Measurements from ENCODE around the gene UROC1.

The UROC1 gene

GRCh38 chr3:126551839-126552687 is 34.5 kb upstream of the UROC1 start:
- H3K18ac ChIP-seq (ENCODE audit: low read length): no peak overlapping the region
- H2BK5ac ChIP-seq (ENCODE audit: low read length): no peak overlapping the region
- H4K5ac ChIP-seq (ENCODE audit: low read length): no peak overlapping the region
- no peak overlapping the region for H3K4me3 ChIP-seq (ENCODE audit: low read length)
- no peak overlapping the region for H3K4me2 ChIP-seq (ENCODE audit: low read length)
- no peak overlapping the region for H3K9ac ChIP-seq (ENCODE audit: low read length)
- no peak overlapping the region for H2BK15ac ChIP-seq (replicated peaks; ENCODE audit: low read depth)
- H3K4ac ChIP-seq (ENCODE audit: low read depth, low read length): no peak overlapping the region
- no peaks in the 10 kb centered on the region for H3K27me3 ChIP-seq (ENCODE audit: insufficient read depth, low read length, poor library complexity)
- no peak overlapping the region for H3K56ac ChIP-seq (ENCODE audit: low read length)
- no peak overlapping the region for H3K27ac ChIP-seq (ENCODE audit: low read depth, low read length)
- H3K23ac ChIP-seq (ENCODE audit: low read length): no peak overlapping the region
- H4K8ac ChIP-seq (ENCODE audit: low read depth, low read length): no peak overlapping the region
- H2BK120ac ChIP-seq (ENCODE audit: low read depth, low read length): no peak overlapping the region
- whole genome bisulfite sequencing (ENCODE audit: extremely low coverage, insufficient coverage, low lambda C conversion rate): no CpG with 5 or more reads among the region's 17 CpGs
- no peak overlapping the region for H2AK5ac ChIP-seq (ENCODE audit: low read length)
- H3K79me1 ChIP-seq (ENCODE audit: low read length): no peaks in the 10 kb centered on the region
- H3K79me2 ChIP-seq (ENCODE audit: control insufficient read depth, insufficient read depth, low read length): no peaks in the 10 kb centered on the region
- no peak for DNase-seq
- peaks cover 3% of the 10 kb centered on the region for H3K4me1 ChIP-seq (ENCODE audit: control insufficient read depth, low read depth, low read length)
- H3K36me3 ChIP-seq (ENCODE audit: control insufficient read depth, insufficient read depth, low read length): no peaks in the 10 kb centered on the region

GRCh38 chr3:126551121-126551838 is 33.7 kb upstream of the UROC1 start:
- no peak overlapping the region for H3K9ac ChIP-seq (ENCODE audit: low read length)
- no peak for DNase-seq
- H2BK120ac ChIP-seq (ENCODE audit: low read depth, low read length): no peak overlapping the region

GRCh38 chr3:126550488-126551051 is 33.0 kb upstream of the UROC1 start:
- Histone ChIP-seq H3K4me3 (ENCODE audit: low read length) (no peak overlapping the region), H2BK5ac (ENCODE audit: low read length) (no peak overlapping the region), H3K4me1 (ENCODE audit: control insufficient read depth, low read depth, low read length) (peaks cover 3% of the 10 kb centered on the region), H3K4ac (ENCODE audit: low read depth, low read length) (no peak overlapping the region), H3K27me3 (ENCODE audit: insufficient read depth, low read length, poor library complexity) (no peaks in the 10 kb centered on the region), H3K4me2 (ENCODE audit: low read length) (no peak overlapping the region), H3K27ac (ENCODE audit: low read depth, low read length) (no peak overlapping the region), H3K18ac (ENCODE audit: low read length) (no peak overlapping the region), H3K9ac (ENCODE audit: low read length) (no peak overlapping the region), H2BK120ac (ENCODE audit: low read depth, low read length) (no peak overlapping the region), H3K23ac (ENCODE audit: low read length) (no peak overlapping the region), H4K8ac (ENCODE audit: low read depth, low read length) (no peak overlapping the region), H3K56ac (ENCODE audit: low read length) (no peak overlapping the region), H2BK15ac (replicated peaks; ENCODE audit: low read depth) (no peak overlapping the region), H3K79me2 (ENCODE audit: control insufficient read depth, insufficient read depth, low read length) (no peaks in the 10 kb centered on the region), H3K36me3 (ENCODE audit: control insufficient read depth, insufficient read depth, low read length) (no peaks in the 10 kb centered on the region), H4K5ac (ENCODE audit: low read length) (no peak overlapping the region), H3K79me1 (ENCODE audit: low read length) (no peaks in the 10 kb centered on the region), H2AK5ac (ENCODE audit: low read length) (no peak overlapping the region)
- WGBS (ENCODE audit: extremely low coverage, insufficient coverage, low lambda C conversion rate): no CpG with 5 or more reads among the region's 11 CpGs
- no peak for DNase-seq

More at GRCh38 chr3:126551121-126551838, 33.7 kb upstream of the UROC1 start:
- H2BK15ac ChIP-seq (replicated peaks; ENCODE audit: low read depth): no peak overlapping the region
- H4K5ac ChIP-seq (ENCODE audit: low read length): no peak overlapping the region
- no peaks in the 10 kb centered on the region for H3K27me3 ChIP-seq (ENCODE audit: insufficient read depth, low read length, poor library complexity)
- H2BK5ac ChIP-seq (ENCODE audit: low read length): no peak overlapping the region
- no peak overlapping the region for H3K4ac ChIP-seq (ENCODE audit: low read depth, low read length)
- H3K23ac ChIP-seq (ENCODE audit: low read length): no peak overlapping the region
- no peak overlapping the region for H2AK5ac ChIP-seq (ENCODE audit: low read length)
- no peaks in the 10 kb centered on the region for H3K79me2 ChIP-seq (ENCODE audit: control insufficient read depth, insufficient read depth, low read length)
- no peaks in the 10 kb centered on the region for H3K36me3 ChIP-seq (ENCODE audit: control insufficient read depth, insufficient read depth, low read length)
- no peak overlapping the region for H3K18ac ChIP-seq (ENCODE audit: low read length)
- no peak overlapping the region for H3K27ac ChIP-seq (ENCODE audit: low read depth, low read length)
- H3K79me1 ChIP-seq (ENCODE audit: low read length): no peaks in the 10 kb centered on the region
- H4K8ac ChIP-seq (ENCODE audit: low read depth, low read length): no peak overlapping the region
- no peak overlapping the region for H3K56ac ChIP-seq (ENCODE audit: low read length)
- peaks cover 3% of the 10 kb centered on the region for H3K4me1 ChIP-seq (ENCODE audit: control insufficient read depth, low read depth, low read length)
- no peak overlapping the region for H3K4me2 ChIP-seq (ENCODE audit: low read length)
- WGBS (ENCODE audit: extremely low coverage, insufficient coverage, low lambda C conversion rate): no CpG with 5 or more reads among the region's 13 CpGs
- H3K4me3 ChIP-seq (ENCODE audit: low read length): no peak overlapping the region

GRCh38 chr3:126549861-126550487 is 32.4 kb upstream of the UROC1 start:
- WGBS (ENCODE audit: extremely low coverage, insufficient coverage, low lambda C conversion rate): no CpG with 5 or more reads among the region's 12 CpGs
- no peaks in the 10 kb centered on the region for H3K27me3 ChIP-seq (ENCODE audit: insufficient read depth, low read length, poor library complexity)
- no peak overlapping the region for H4K5ac ChIP-seq (ENCODE audit: low read length)
- H3K4me2 ChIP-seq (ENCODE audit: low read length): no peak overlapping the region
- no peak overlapping the region for H3K18ac ChIP-seq (ENCODE audit: low read length)
- H2AK5ac ChIP-seq (ENCODE audit: low read length): no peak overlapping the region
- H3K56ac ChIP-seq (ENCODE audit: low read length): peak overlapping the region; percentile 22
- H3K27ac ChIP-seq (ENCODE audit: low read depth, low read length): no peak overlapping the region
- H3K36me3 ChIP-seq (ENCODE audit: control insufficient read depth, insufficient read depth, low read length): no peaks in the 10 kb centered on the region
- peaks cover 3% of the 10 kb centered on the region for H3K4me1 ChIP-seq (ENCODE audit: control insufficient read depth, low read depth, low read length)
- no peak overlapping the region for H3K4ac ChIP-seq (ENCODE audit: low read depth, low read length)
- H2BK15ac ChIP-seq (replicated peaks; ENCODE audit: low read depth): no peak overlapping the region
- no peak overlapping the region for H3K9ac ChIP-seq (ENCODE audit: low read length)
- H4K8ac ChIP-seq (ENCODE audit: low read depth, low read length): no peak overlapping the region
- H2BK5ac ChIP-seq (ENCODE audit: low read length): no peak overlapping the region
- no peaks in the 10 kb centered on the region for H3K79me2 ChIP-seq (ENCODE audit: control insufficient read depth, insufficient read depth, low read length)
- H3K23ac ChIP-seq (ENCODE audit: low read length): no peak overlapping the region
- H3K79me1 ChIP-seq (ENCODE audit: low read length): no peaks in the 10 kb centered on the region
- H3K4me3 ChIP-seq (ENCODE audit: low read length): no peak overlapping the region
- no peak for DNase-seq
- H2BK120ac ChIP-seq (ENCODE audit: low read depth, low read length): no peak overlapping the region

- Histone ChIP-seq H2BK120ac (ENCODE audit: low read depth, low read length) (no peak overlapping the region), H3K4ac (ENCODE audit: low read depth, low read length) (no peak overlapping the region), H2AK5ac (ENCODE audit: low read length) (no peak overlapping the region), H3K79me1 (ENCODE audit: low read length) (no peaks in the 10 kb centered on the region), H3K4me3 (ENCODE audit: low read length) (no peak overlapping the region), H3K36me3 (ENCODE audit: control insufficient read depth, insufficient read depth, low read length) (no peaks in the 10 kb centered on the region), H4K5ac (ENCODE audit: low read length) (no peak overlapping the region), H3K23ac (ENCODE audit: low read length) (no peak overlapping the region), H3K18ac (ENCODE audit: low read length) (no peak overlapping the region), H3K27me3 (ENCODE audit: insufficient read depth, low read length, poor library complexity) (no peaks in the 10 kb centered on the region), H2BK5ac (ENCODE audit: low read length) (no peak overlapping the region), H3K4me1 (ENCODE audit: control insufficient read depth, low read depth, low read length) (peaks cover 3% of the 10 kb centered on the region), H3K27ac (ENCODE audit: low read depth, low read length) (no peak overlapping the region), H2BK15ac (replicated peaks; ENCODE audit: low read depth) (no peak overlapping the region), H3K9ac (ENCODE audit: low read length) (no peak overlapping the region), H3K4me2 (ENCODE audit: low read length) (no peak overlapping the region), H4K8ac (ENCODE audit: low read depth, low read length) (no peak overlapping the region), H3K56ac (ENCODE audit: low read length) (no peak overlapping the region), H3K79me2 (ENCODE audit: control insufficient read depth, insufficient read depth, low read length) (no peaks in the 10 kb centered on the region)
- no CpG with 5 or more reads among the region's 9 CpGs for WGBS (ENCODE audit: extremely low coverage, insufficient coverage, low lambda C conversion rate)
- peak; percentile 25 for DNase-seq
Observed at GRCh38 chr3:126548556-126549466, 31.2 kb upstream of the UROC1 start.

All from mesendoderm (in vitro differentiated cells).